Nephron progenitor cell (in vitro differentiated cells): ENCODE results near the gene BGN.

Experiments used
- DNase-seq: peaks from one replicate; pipeline ENCODE4 v3.0.0; 2021
- H3K27ac Mint-ChIP-seq: 2 replicates; pipeline ENCODE4 v1.8.0; 2021; ENCODE audit warnings: mild to moderate bottlenecking, moderate library complexity, mixed read lengths
- H3K27me3 Mint-ChIP-seq: 2 replicates; pipeline ENCODE4 v1.8.0; 2021; ENCODE audit warnings: mild to moderate bottlenecking, low read depth, mixed read lengths; ENCODE audit not compliant: poor library complexity
- H3K36me3 Mint-ChIP-seq: 2 replicates; pipeline ENCODE4 v1.8.0; 2021; ENCODE audit warnings: low read depth, mixed read lengths
- H3K4me1 Mint-ChIP-seq: 2 replicates; pipeline ENCODE4 v1.8.0; 2021; ENCODE audit warnings: mixed read lengths
- H3K4me3 Mint-ChIP-seq: 2 replicates; pipeline ENCODE4 v1.8.0; 2021; ENCODE audit warnings: mild to moderate bottlenecking, moderate library complexity, mixed read lengths
- H3K9me3 Mint-ChIP-seq: 2 replicates; pipeline ENCODE4 v1.8.0; 2021; ENCODE audit warnings: mild to moderate bottlenecking, moderate library complexity, mixed read lengths
- TF ChIP-seq, protein P1 (sequence below): fragments of 200-600 bp; sonication (generic); IDR thresholded peaks from 2 replicates; pipeline ENCODE4 v1.5.0; 2021; ENCODE audit warnings: antibody characterized with exemption

BGN gene

DNA sequence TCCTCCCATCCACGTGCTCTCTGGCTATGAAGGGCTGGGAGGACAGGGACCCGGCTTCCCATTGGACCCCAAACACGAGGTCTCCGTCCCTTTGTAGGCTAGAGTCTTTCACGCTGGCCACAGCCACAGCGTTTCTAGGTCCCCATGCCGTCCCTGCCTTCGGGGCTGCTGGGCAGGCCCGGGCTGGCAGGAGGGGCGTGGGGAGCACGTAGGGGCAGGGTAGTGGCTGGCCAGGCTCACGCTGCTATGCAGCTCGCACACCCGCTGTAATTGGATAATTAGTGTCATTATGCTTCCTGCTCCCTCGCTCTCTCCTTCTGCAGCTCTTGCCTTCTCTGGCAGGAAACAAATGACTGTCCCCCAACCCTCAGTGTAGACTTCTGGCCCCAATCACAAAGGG lies 32.4 kb downstream of the BGN start:
- Mint-ChIP-seq H3K27ac (no peak overlapping the region), H3K27me3 (peaks cover 4% of the 10 kb centered on the region), H3K9me3 (peaks cover 47% of the 10 kb centered on the region), H3K4me1 (peaks cover 11% of the 10 kb centered on the region), H3K4me3 (no peak overlapping the region), H3K36me3 (no peaks in the 10 kb centered on the region)
- TF ChIP-seq, protein P1, sequence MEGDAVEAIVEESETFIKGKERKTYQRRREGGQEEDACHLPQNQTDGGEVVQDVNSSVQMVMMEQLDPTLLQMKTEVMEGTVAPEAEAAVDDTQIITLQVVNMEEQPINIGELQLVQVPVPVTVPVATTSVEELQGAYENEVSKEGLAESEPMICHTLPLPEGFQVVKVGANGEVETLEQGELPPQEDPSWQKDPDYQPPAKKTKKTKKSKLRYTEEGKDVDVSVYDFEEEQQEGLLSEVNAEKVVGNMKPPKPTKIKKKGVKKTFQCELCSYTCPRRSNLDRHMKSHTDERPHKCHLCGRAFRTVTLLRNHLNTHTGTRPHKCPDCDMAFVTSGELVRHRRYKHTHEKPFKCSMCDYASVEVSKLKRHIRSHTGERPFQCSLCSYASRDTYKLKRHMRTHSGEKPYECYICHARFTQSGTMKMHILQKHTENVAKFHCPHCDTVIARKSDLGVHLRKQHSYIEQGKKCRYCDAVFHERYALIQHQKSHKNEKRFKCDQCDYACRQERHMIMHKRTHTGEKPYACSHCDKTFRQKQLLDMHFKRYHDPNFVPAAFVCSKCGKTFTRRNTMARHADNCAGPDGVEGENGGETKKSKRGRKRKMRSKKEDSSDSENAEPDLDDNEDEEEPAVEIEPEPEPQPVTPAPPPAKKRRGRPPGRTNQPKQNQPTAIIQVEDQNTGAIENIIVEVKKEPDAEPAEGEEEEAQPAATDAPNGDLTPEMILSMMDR = no peak
- DNase-seq = no peak

DNA sequence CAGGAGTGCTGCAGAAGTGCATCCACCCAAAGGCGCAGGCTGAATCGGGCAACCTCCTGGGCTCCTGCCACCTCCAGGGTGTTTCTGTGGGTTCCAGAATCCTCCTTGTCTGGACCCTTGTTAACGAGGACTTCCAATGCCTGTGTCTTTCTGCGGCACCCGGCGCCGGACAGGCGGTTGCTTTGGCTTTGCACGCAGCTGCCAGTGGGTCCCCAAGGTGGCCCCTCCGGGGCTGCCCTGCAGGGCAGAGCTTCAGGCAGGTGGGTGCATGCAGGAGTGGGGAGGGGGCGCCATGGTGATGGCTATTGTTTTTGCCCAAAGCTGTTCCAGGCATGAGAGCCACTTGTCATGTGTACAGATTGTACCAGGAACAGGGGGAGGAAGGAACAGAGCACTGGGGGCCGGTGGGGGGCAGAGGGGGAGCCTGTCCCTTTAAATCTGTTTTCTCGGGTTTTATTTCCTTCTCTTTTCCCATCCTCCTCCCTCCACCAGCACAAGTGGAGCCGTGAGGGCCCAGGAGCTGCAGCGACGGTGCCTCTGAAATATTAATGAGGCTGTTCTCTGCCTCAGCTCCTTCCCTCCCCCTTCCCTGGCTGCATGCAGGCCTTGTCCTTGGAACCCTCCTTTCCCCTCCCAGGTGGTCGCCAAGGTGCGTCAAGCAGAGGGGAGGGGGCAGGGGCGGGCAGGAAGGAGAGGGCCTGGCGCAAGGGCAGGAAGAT lies 35.8 kb downstream of the BGN start:
- Mint-ChIP-seq H3K27me3 (no peaks in the 10 kb centered on the region), H3K4me3 (no peak overlapping the region), H3K27ac (no peak overlapping the region), H3K9me3 (peaks cover 44% of the 10 kb centered on the region), H3K36me3 (no peaks in the 10 kb centered on the region), H3K4me1 (peaks cover 11% of the 10 kb centered on the region)
- no peak for DNase-seq
- TF ChIP-seq, protein P1 = no peak

GRCh38 chrX:153533091-153533490 lies 38.3 kb downstream of the BGN start:
- Mint-ChIP-seq H3K36me3 (no peaks in the 10 kb centered on the region), H3K9me3 (peaks cover 43% of the 10 kb centered on the region), H3K4me1 (peaks cover 5% of the 10 kb centered on the region), H3K4me3 (no peak overlapping the region), H3K27me3 (no peaks in the 10 kb centered on the region), H3K27ac (no peak overlapping the region)
- no peak for DNase-seq
- TF ChIP-seq, protein P1 = no peak

GRCh38 chrX:153537080-153537479 lies 42.3 kb downstream of the BGN start:
- Mint-ChIP-seq H3K27ac (no peak overlapping the region), H3K4me3 (no peak overlapping the region), H3K27me3 (no peaks in the 10 kb centered on the region), H3K9me3 (peaks cover 34% of the 10 kb centered on the region), H3K36me3 (no peaks in the 10 kb centered on the region), H3K4me1 (peaks cover 17% of the 10 kb centered on the region)
- no peak for DNase-seq
- TF ChIP-seq, protein P1 = no peak

- DNase-seq = no peak
- Mint-ChIP-seq H3K4me3 (no peak overlapping the region), H3K27me3 (no peaks in the 10 kb centered on the region), H3K27ac (no peak overlapping the region), H3K36me3 (no peaks in the 10 kb centered on the region), H3K9me3 (peaks cover 34% of the 10 kb centered on the region), H3K4me1 (peaks cover 17% of the 10 kb centered on the region)
- TF ChIP-seq, protein P1 = no peak
These were observed 42.9 kb downstream of the BGN start for GRCh38 chrX:153537526-153538295.
